Sciatic nerve (tissue), 2 donors: ENCODE measurements around the gene CDCA7L. TPM values are rescaled to one million over a fixed set of nuclear protein-coding genes. Genes with fewer than 3 reads are reported as not detected.

Experiments
- ATAC-seq: fragments of 200-7000 bp; cut with Tn5 transposase; one replicate; pipeline ENCODE4 v1.9.1; 2020; ENCODE audit warnings: mild to moderate bottlenecking, moderate library complexity
- DNase-seq: peaks from one replicate; pipeline ENCODE4 v3.0.0-alpha.2; 2020; ENCODE audit warnings: low spot score
- intact Hi-C: fragments of 100-400 bp; cut with DNase I; formaldehyde crosslinking; loops from one replicate; pipeline ENCODE4 v1.14.2; 2022
- total RNA-seq: library from RNA; stranded (reverse); fragmentation: NEBNext Ultra II Directional; extraction: Animal tissue kit (Norgen Biotek cat#: 25700); gene quantifications from one replicate; pipeline ENCODE4 v1.2.1, GENCODE V29; 2021
- donor health status: DM: no; HTN: no; CAD: no.
- donor health status: DM: no; HTN: no; CAD: no.

CDCA7L gene
- 15.9 TPM for total RNA-seq

- intact Hi-C loops = no loop called here
- ATAC-seq (peak; percentile 96), DNase-seq (peak; percentile 81)
These were observed at the start of gene CDCA7L for GRCh38 chr7:21945454-21946221. Gene CDCA7L, minus strand, starts transcription at chr7:21945899. Its CDS starts 95 bp downstream, at chr7:21945804.

- ATAC-seq = no peak
- DNase-seq = no peak
- intact Hi-C loops = no loop called here
These were observed 40.4 kb upstream of the CDCA7L start for GRCh38 chr7:21986096-21986495.

GRCh38 chr7:21984042-21984441, 38.3 kb upstream of the CDCA7L start:
- ATAC-seq (no peak), DNase-seq (no peak)
- intact Hi-C loops = no loop called here

GRCh38 chr7:21983056-21983455, 37.4 kb upstream of the CDCA7L start:
- DNase-seq = no peak

GRCh38 chr7:21981524-21981923, 35.8 kb upstream of the CDCA7L start:
- no peak for ATAC-seq
- no peak for DNase-seq
- intact Hi-C loops = no loop called here

More at GRCh38 chr7:21983056-21983455, 37.4 kb upstream of the CDCA7L start:
- intact Hi-C loops = no loop called here
- no peak for ATAC-seq

- ATAC-seq = peak; percentile 22
- intact Hi-C loops = no loop called here
- DNase-seq = no peak
These were observed 35.3 kb upstream of the CDCA7L start for GRCh38 chr7:21980926-21981500.

- no peak for DNase-seq
- intact Hi-C loops = no loop called here
- no peak for ATAC-seq
These were observed 26.7 kb upstream of the CDCA7L start for GRCh38 chr7:21972397-21972784.

- intact Hi-C loops = no loop called here
- DNase-seq = no peak
- ATAC-seq = no peak
These were observed 26.2 kb upstream of the CDCA7L start for GRCh38 chr7:21971780-21972396.

GRCh38 chr7:21969822-21970221, 24.1 kb upstream of the CDCA7L start:
- intact Hi-C loops = no loop called here
- ATAC-seq (no peak), DNase-seq (no peak)

GRCh38 chr7:21967598-21968003, 21.9 kb upstream of the CDCA7L start:
- no peak for ATAC-seq
- intact Hi-C loops = no loop called here
- DNase-seq = no peak

- ATAC-seq (no peak), DNase-seq (no peak)
- intact Hi-C loops = no loop called here
These were observed 20.6 kb upstream of the CDCA7L start for GRCh38 chr7:21966271-21966670.

GRCh38 chr7:21965291-21965690, 19.6 kb upstream of the CDCA7L start:
- intact Hi-C loops = no loop called here
- no peak for ATAC-seq
- DNase-seq = no peak

- no peak for ATAC-seq
- intact Hi-C loops = no loop called here
- no peak for DNase-seq
These were observed 17.0 kb upstream of the CDCA7L start for GRCh38 chr7:21962677-21963076.

- intact Hi-C loops = no loop called here
- no peak for ATAC-seq
- DNase-seq = no peak
These were observed 15.2 kb upstream of the CDCA7L start for GRCh38 chr7:21960922-21961321.

GRCh38 chr7:21959387-21959776, 13.7 kb upstream of the CDCA7L start:
- ATAC-seq = no peak
- intact Hi-C loops = no loop called here
- DNase-seq = no peak

- ATAC-seq = no peak
- intact Hi-C loops = no loop called here
- DNase-seq = no peak
These were observed 8.1 kb upstream of the CDCA7L start for GRCh38 chr7:21953781-21954180.

GRCh38 chr7:21948887-21949540, 3.3 kb upstream of the CDCA7L start:
- no peak for DNase-seq
- intact Hi-C loops = no loop called here
- ATAC-seq = no peak

- DNase-seq (no peak), ATAC-seq (no peak)
- intact Hi-C loops = no loop called here
These were observed 2.7 kb upstream of the CDCA7L start for GRCh38 chr7:21948364-21948763.

- no peak for ATAC-seq
- no peak for DNase-seq
- intact Hi-C loops = no loop called here
These were observed 2.2 kb upstream of the CDCA7L start for GRCh38 chr7:21947946-21948345.

- intact Hi-C loops = no loop called here
- ATAC-seq = no peak
- no peak for DNase-seq
These were observed 1.4 kb upstream of the CDCA7L start for GRCh38 chr7:21947056-21947455.
